ENCODE measurements around the gene TLDC2.
A peak's percentile ranks its signal among the peaks of the same experiment; 100 is the strongest.
"Not testable (repeated sequence)": the region's sequence is repeated elsewhere in the genome, so short reads cannot be mapped to it uniquely, and the experiment has no call there.

TLDC2 gene

DNA sequence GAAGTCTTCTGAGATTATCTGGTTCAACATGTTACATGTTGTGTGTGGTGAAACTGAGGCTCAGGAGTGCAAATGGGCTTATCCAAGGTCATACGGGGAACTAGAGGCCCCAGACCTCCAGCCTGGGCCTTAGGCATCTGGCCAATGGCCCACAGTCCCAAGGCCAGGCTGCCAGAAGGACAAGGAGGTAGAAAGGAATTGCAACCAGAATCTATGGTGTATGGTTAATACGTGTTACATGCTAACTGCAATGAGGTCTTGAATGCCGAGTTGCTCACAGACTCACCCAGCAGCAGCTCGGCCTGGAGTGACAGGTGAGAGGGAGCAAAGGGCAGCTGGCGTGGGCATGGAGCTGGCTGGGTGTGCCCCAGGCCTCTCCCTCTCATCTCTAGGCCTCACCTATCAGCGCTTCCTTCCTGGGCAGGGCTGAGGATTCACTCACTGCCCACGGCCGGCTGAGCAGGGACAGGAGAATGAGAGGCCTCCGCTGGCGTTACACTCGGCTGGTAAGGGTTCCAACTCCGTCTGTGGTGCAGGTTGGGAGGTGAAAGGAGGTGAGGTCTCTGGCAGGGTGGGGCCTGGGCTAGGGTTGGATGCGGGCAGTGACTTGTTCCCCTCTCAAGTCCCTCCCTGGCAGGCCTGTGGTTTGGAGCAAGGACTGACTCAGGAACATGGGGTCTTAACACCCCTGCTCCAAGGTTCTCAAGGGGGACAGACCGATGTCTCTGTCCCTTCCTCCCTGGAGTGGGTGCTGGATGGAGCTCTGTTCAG, at the start of gene TLDC2:
Gene TLDC2 (plus strand): TSS at position 437 of the 771 bp plus-strand sequence. CDS start 37 bp downstream, at position 474.
- no peak for DNase-seq

DNA sequence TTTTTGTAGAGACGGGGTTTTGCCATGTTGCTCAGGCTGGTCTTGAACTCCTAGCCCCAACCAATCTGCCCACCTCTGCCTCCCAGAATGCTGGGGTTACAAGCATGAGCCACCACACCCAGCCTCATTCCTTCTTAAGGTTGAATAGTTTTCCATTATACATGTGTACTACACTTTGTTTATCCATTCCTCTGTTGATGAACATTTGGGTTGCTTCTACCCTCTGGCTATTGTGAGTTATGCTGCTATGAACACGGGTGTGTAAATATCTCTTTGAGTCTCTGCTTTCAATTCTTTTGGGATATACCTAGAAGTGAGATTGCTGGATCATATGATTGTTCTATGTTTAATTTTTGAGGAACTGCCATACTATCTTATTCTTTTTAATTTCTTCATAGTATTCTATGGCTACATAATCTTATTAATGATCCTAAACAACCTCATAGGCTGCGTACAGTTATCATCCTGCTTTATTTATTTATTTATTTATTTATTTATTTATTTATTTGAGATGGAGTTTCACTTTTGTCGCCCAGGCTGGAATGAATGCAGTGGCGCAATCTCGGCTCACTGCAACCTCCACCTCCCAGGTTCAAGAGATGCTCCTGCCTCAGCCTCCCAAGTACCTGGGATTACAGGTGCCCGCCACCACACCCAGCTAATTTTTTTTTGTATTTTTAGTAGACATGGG, 49.2 kb upstream of the TLDC2 start:
- no peak for DNase-seq

DNA sequence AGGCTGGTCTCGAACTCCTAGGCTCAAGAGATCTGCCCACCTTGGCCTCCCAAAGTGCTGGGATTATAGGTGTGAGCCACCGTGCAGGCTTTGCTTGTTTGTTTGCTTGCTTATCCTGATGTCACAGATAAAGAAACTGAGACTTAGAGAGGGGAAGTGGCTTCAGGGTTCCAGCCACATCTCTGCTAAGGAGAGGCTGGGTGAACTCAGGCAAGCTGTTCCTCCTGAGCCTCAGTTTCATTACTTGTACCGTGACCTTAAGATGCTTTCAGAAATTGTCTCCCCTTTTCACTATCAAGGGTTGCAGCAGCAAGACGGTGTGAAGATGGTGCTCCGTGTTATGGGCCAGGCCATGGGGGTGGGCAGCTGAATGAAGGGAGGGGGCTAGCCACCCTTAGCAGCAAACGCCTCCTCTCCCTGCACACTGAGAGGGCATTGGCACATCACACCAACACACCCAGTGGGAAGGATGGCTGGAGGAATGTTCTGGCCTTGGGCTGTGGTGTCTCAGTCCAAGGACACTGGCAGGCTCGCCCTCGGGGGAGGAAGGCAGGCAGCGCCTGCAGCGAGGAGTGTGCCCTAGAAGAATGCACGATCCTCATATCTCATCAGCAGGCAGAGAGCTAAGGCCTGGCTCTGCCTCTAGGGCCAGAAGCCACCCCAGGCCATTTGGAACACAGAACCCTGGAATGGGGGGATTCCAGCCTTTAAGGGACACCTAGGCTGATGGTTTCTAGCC, 48.2 kb upstream of the TLDC2 start:
- no peak for DNase-seq

DNA sequence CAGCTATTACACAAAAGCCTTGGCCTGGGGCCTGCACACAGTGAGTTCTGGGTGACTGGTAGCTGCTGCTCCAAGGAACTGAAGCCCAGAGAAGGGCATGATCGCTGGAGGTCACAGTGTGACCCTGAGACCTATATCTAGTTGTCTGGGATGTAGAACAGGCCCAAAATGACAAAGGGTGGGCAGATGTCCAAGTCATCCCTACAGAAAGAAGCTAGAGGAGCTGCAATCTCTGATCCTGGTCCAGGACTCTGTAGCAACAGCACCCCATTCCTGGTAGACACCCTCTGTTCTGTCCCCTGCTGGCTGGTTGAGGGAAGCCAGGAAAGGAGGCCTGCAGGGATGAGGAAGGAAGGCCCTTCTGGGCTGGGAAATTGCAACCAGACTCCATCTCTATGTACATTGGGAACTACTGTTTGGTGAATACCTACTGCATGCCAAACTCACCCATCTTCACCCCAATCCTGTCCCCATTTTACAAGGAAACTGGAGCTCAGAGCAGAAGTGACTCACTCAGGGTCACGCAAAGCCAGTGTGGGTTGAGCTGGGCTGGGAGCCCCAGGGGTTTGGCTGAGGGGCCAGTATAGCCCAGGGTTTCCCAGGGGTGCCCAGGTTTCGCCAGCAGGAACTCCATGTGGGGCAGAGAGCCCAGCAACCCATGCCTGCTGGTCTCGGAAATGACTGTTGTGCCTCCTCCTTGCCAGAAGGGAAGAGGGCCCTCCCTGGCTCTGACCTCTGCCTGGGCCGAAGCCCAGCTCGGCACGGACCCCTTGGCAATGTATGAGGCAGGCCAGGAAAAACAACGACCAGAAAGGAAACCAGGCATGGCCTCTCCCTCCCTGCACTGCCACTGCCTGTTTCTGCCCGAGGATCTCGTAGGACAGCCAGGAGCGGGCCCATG, 44.9 kb upstream of the TLDC2 start:
- DNase-seq, result no peak

- DNase-seq, result no peak
Observed at GRCh38 chr20:36832791-36833190, 43.1 kb upstream of the TLDC2 start.

DNA sequence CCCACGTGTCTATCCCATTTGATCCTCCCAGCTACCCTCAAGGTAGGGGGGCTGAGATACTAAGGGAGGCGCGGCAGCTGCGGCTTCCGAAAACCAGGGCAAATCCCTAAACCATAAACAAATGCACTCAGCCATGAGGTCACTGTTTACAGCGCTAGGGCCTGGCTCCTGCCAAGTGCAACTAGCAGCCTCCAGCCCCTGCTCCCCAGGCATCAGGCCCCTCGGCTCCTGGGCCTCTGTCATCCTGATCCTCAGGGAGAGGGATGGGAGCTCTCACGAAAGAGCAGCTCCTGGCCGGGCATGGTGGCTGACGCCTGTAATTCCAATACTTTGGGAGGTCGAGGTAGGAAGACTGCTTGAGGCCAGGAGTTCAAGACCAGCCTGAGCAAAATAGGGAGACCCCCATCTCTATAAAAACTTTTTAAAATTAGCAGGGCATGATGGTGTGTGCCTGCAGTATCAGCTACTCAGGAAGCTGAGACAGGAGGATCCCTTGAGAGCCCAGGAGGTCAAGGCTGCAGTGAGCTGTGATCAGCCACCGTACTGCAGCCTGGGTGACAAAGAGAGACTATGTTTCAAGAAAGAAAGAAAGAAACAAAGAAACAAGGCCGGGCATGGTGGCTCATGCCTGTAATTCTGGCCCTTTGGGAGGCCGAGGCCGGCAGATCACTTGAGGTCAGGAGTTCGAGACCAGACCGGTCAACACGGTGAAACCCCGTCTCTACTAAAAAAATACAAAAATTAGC, 42.5 kb upstream of the TLDC2 start:
- DNase-seq, result no peak

DNA sequence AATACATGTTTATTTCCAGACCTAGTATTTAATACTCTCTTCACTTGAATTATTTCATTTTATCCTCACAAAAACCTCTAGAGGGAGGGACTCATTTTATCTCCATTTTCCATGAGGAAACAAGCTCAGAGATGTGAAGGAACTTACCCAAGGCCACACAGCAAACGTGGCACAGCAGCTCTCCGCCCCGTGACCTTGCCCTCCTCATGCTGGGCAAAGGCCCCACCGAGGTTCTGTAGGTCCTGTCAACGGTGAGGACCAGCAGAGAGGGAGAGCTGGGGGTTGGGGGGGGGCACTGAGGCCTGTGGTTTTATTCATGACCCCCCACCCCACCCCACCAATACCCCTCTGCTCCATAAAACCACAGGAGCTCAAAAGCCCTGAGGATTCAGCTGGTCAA, 40.9 kb upstream of the TLDC2 start:
- DNase-seq, result peak; percentile 17

DNA sequence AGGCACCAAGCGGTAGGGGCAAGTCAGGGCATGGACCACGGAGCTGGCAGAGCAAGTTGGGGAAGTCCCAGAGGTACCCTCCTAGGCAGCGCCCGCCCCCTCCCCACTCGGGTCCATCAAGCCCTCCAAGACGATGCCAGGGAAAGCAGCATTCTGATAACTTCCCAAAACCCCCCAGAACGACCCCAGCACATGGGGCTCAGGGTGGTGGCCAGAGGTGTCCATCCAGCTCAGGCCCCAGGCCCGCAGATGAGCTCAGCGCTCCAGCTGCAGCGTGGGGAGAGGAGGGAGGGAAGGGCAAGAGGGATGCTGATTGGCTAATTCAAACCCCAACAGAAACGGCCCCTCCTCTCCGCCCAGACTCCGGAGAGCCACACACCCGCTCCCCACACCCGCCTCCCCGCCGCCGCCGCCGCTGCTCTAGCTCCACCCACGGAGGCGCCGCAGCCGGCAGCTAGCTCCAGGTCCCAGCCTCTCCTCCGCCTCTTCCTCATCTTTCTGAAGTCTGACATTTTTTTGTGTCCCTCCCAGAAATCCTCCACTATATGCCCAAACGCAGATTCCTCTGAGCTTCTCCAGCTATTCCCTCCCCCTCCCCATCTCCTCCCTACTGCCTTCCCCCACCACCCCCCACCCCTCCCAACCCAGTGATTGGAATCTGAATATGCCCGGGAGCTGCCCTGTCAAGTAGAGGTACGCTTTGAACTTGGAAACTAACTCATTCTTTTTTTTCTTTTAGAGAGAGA, 40.3 kb upstream of the TLDC2 start:
- DNase-seq, result peak; percentile 94

DNA sequence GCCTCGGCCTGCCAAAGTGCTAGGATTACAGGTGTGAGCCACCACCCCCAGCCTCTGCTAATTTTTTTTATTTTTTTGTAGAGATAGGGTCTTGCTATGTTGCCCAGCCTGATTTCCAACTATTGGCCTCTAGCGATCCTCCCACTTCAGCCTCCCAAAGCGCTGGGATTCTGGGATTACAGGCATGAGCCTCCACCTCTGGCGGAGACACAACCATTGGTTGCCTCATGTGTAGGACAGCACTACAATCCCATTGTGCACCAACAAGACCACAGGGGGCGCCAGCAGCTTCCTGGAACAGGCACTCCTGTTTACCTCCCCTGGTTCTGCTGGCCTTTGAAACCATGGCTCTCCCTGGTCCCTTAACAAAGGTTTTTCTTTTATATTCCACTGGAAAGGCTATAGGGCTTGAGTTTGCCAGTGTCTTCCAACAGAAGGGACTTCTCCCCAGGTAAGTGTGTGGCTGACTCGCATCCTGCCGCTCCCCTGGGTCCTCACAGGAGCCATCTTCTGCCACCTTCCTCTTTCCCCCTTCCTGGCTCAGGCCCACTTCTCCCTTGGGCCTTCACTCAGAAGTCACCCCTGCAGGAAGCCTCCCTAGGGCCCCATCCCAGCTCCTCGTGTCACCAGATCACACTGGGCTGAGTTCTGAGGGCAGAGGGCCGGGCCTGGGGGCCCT, 39.2 kb upstream of the TLDC2 start:
- peak; percentile 87 for DNase-seq

GRCh38 chr20:36838376-36838775, 37.6 kb upstream of the TLDC2 start:
- not testable (repeated sequence) for DNase-seq

- DNase-seq, result no peak
Observed at GRCh38 chr20:36839150-36839549, 36.8 kb upstream of the TLDC2 start.

DNA sequence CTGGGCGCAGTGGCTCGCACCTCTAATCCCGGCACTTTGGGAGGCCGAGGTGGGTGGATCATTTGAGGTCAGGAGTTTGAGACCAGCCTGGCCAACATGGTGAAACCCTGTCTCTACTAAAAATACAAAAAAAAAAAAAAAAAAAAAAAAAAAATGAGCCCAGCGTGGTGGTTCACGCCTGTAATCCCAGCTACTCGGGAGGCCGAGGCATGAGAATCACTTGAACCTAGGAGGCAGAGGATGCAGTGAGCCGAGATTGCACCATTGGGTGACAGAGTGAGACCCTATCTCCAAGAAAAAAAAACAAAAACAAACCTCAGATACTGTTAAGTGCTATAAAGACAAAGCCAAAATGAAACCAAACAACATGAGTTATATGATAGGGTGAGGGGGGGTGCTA, 34.9 kb upstream of the TLDC2 start:
- DNase-seq, result not testable (repeated sequence)

- DNase-seq, result no peak
Observed at GRCh38 chr20:36845288-36845971, 30.5 kb upstream of the TLDC2 start.

DNA sequence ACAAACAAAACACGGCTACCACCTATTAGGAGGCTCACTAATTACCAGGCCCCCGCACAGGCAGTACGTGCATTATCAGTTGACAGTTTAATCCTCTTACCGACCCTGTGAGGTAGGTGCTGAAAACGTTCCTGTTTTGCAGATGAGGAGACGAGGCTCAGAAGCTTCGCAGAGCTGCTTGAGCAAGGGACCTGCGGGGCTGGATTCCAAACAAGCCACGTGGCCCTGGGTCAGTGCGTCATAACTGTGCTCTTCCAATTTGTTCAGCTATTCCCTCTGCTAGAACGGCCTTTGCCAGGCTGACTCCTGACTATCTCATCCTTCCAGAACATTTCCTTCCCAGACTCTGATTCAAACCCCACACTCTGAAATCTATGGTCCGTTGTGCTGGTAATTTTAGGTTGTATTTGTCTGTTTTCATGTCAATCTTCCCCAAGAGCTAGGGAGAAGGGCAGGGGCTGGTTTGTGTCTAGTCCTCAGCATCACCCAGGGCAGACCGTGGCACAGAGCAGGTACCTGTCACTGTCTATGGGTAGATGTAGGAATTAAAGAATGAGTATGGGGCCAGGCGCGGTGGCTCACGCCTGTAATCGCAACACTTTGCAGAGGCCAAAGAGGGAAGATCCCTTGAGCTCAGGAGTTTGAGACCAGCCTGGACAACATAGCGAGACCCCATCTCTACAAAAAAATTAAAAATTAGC, 28.8 kb upstream of the TLDC2 start:
- no peak for DNase-seq

DNA sequence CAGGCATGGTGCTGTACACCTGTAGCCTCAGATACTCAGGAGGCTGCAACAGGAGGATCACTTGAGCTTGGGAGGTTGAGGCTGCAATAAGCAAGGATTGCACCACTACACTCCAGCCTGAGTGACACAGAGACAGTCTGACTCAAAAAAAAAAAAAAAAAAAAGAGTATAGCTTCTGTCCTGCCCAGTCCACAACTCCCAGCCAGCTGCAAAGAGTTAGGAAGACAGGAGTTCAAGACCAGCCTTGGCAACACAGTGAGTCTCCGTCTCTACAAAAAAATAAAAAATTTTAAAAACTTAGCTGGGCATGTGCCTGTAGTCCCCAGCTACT, 28.3 kb upstream of the TLDC2 start:
- no peak for DNase-seq

GRCh38 chr20:36848078-36848660, 27.8 kb upstream of the TLDC2 start:
- DNase-seq, result no peak

GRCh38 chr20:36848677-36849076, 27.3 kb upstream of the TLDC2 start:
- no peak for DNase-seq

DNA sequence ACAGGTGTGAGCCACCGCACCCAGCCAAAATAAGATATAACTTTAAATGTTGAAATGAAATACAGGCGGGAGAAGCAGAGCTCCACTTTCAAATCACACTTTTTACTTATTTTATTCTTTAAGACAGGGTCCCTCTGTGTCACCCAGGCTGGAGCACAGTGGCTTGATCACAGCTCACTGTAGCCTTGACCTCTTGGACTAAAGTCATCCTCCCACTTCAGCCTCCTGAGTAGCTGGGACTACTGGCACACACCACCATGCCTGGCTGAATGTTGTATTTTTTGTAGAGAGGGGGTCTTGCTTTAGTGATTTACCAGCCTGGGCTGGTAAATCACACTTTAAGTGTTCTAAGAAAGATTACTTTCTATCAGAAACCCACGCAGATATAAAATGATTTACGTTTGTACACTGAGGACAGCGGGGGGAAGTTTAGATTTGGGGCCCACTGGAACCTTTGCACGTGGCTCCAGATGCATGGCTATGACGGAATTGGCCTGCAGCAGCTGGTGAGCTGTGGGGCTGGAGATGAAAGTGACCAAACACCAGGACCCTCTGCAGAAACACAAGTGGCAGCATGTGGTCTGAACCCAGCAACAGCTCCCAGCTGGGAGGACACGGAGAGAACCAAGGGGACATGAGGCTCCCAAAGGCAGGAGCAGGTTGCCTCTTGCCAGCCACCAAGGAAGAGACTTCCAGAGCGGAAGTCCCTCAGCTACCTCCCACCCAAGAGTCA, 26.4 kb upstream of the TLDC2 start:
- no peak for DNase-seq

Data from hematopoietic multipotent progenitor cell treated with erythropoietin and hydrocortisone succinate and interleukin-3 and kit ligand, for 8 days (in vitro differentiated cells).